ENCODE data around the gene STAG3.
"Not testable (repeated sequence)": the region's sequence is repeated elsewhere in the genome, so short reads cannot be mapped to it uniquely, and the experiment has no call there.

The STAG3 gene

GRCh38 chr7:100192969-100193368 is 15.3 kb downstream of the STAG3 start:
- Histone ChIP-seq H3K9me3 (ENCODE audit: insufficient read depth, low read length) (no peaks in the 10 kb centered on the region), H3K4me1 (ENCODE audit: low read length) (peaks cover 52% of the 10 kb centered on the region), H3K27me3 (ENCODE audit: low read depth, low read length) (0 out of 2 replicates have a peak, but pooled peaks cover 3% of the 10 kb centered on the region), H2AFZ (ENCODE audit: low read depth, low read length) (no peak overlapping the region), H3K27ac (ENCODE audit: low read length) (no peak overlapping the region), H4K20me1 (ENCODE audit: insufficient read depth, low read length) (no peaks in the 10 kb centered on the region), H3K4me2 (ENCODE audit: low read length) (no peak overlapping the region), H3K36me3 (replicated peaks; ENCODE audit: low read depth, low read length) (no peaks in the 10 kb centered on the region), H3K9ac (ENCODE audit: low read length) (no peak overlapping the region), H3K79me2 (ENCODE audit: low read length) (no peaks in the 10 kb centered on the region), H3K4me3 (ENCODE audit: low read length) (no peak overlapping the region)
- TF ChIP-seq CTCF (IDR thresholded peaks at IDR 0.05; ENCODE audit: low read depth, low read length), result no peak
- TF ChIP-seq EZH2phosphoT487 (IDR thresholded peaks at IDR 0.05; ENCODE audit: low read depth), result no peak

GRCh38 chr7:100195222-100195621 is 17.5 kb downstream of the STAG3 start:
- no peak overlapping the region for H3K4me3 ChIP-seq (ENCODE audit: low read length)
- TF ChIP-seq CTCF (IDR thresholded peaks at IDR 0.05; ENCODE audit: low read depth, low read length) (no peak), EZH2phosphoT487 (IDR thresholded peaks at IDR 0.05; ENCODE audit: low read depth) (no peak)
- H3K36me3 ChIP-seq (replicated peaks; ENCODE audit: low read depth, low read length), result no peaks in the 10 kb centered on the region
- H3K9me3 ChIP-seq (ENCODE audit: insufficient read depth, low read length), result no peaks in the 10 kb centered on the region
- peaks cover 65% of the 10 kb centered on the region for H3K4me1 ChIP-seq (ENCODE audit: low read length)
- no peaks in the 10 kb centered on the region for H3K27me3 ChIP-seq (ENCODE audit: low read depth, low read length)
- H3K79me2 ChIP-seq (ENCODE audit: low read length), result no peaks in the 10 kb centered on the region
- peak overlapping the region; percentile 30; the same call in 1 of the 2 replicates for H3K27ac ChIP-seq (ENCODE audit: low read length)
- H4K20me1 ChIP-seq (ENCODE audit: insufficient read depth, low read length), result no peaks in the 10 kb centered on the region
- peak overlapping the region; percentile 67; the same call in 1 of the 2 replicates for H2AFZ ChIP-seq (ENCODE audit: low read depth, low read length)
- H3K9ac ChIP-seq (ENCODE audit: low read length), result no peak overlapping the region; the same call in 1 of the 2 replicates
- H3K4me2 ChIP-seq (ENCODE audit: low read length), result peak overlapping the region; percentile 47; the same call in 1 of the 2 replicates

- not testable (repeated sequence) for H3K4me3 ChIP-seq (ENCODE audit: low read length); H3K27me3 ChIP-seq (ENCODE audit: low read depth, low read length); H3K79me2 ChIP-seq (ENCODE audit: low read length); H3K36me3 ChIP-seq (replicated peaks; ENCODE audit: low read depth, low read length); H2AFZ ChIP-seq (ENCODE audit: low read depth, low read length); H3K9ac ChIP-seq (ENCODE audit: low read length); H4K20me1 ChIP-seq (ENCODE audit: insufficient read depth, low read length); H3K9me3 ChIP-seq (ENCODE audit: insufficient read depth, low read length)
- peaks cover 65% of the 10 kb centered on the region for H3K4me1 ChIP-seq (ENCODE audit: low read length)
- peak overlapping the region; percentile 47 for H3K4me2 ChIP-seq (ENCODE audit: low read length)
- H3K27ac ChIP-seq (ENCODE audit: low read length), result peak overlapping the region; percentile 32; the same call in 1 of the 2 replicates
Measured at GRCh38 chr7:100195901-100196322, 18.2 kb downstream of the STAG3 start.

GRCh38 chr7:100198266-100198665 is 20.5 kb downstream of the STAG3 start:
- no peak overlapping the region for H2AFZ ChIP-seq (ENCODE audit: low read depth, low read length)
- no peak for TF ChIP-seq CTCF (IDR thresholded peaks at IDR 0.05; ENCODE audit: low read depth, low read length)
- no peak for TF ChIP-seq EZH2phosphoT487 (IDR thresholded peaks at IDR 0.05; ENCODE audit: low read depth)
- no peak overlapping the region for H3K27ac ChIP-seq (ENCODE audit: low read length)
- H3K4me1 ChIP-seq (ENCODE audit: low read length), result peaks cover 54% of the 10 kb centered on the region
- H3K4me3 ChIP-seq (ENCODE audit: low read length), result no peak overlapping the region
- no peak overlapping the region for H3K4me2 ChIP-seq (ENCODE audit: low read length)
- no peaks in the 10 kb centered on the region for H3K9me3 ChIP-seq (ENCODE audit: insufficient read depth, low read length)
- H3K36me3 ChIP-seq (replicated peaks; ENCODE audit: low read depth, low read length), result no peaks in the 10 kb centered on the region
- H3K9ac ChIP-seq (ENCODE audit: low read length), result no peak overlapping the region
- peaks cover 4% of the 10 kb centered on the region; the same call in 1 of the 2 replicates for H3K27me3 ChIP-seq (ENCODE audit: low read depth, low read length)
- no peaks in the 10 kb centered on the region for H4K20me1 ChIP-seq (ENCODE audit: insufficient read depth, low read length)
- no peaks in the 10 kb centered on the region for H3K79me2 ChIP-seq (ENCODE audit: low read length)

Measured in OCI-LY3 (cell line).